PFSK-1 (cell line): ENCODE results near the gene CACNA2D4.

Experiments used
- FOXP2 ChIP-seq: optimal IDR thresholded peaks from 2 replicates; pipeline ENCODE3; 2011; ENCODE audit warnings: borderline replicate concordance, control low read depth, inconsistent platforms; ENCODE audit not compliant: insufficient read depth; ENCODE audit errors: extremely low read length, extremely low read depth
- POLR2AphosphoS5 ChIP-seq: IDR thresholded peaks from 2 replicates; pipeline ENCODE4 v1.6.1; 2012; ENCODE audit warnings: low read depth, mild to moderate bottlenecking, control low read depth, low read length, moderate library complexity
- REST ChIP-seq, 2 experiments: IDR thresholded peaks; 2 replicates each; pipeline versions ENCODE4 v1.6.1 to v1.8.0; 2011 to 2012; ENCODE audit warnings: low read depth in 2 of 2, low read length in 2 of 2, control low read depth in 1 of 2, inconsistent platforms in 1 of 2, mild to moderate bottlenecking in 1 of 2, moderate library complexity in 1 of 2; ENCODE audit not compliant: insufficient read depth in 1 of 2
- SIN3A ChIP-seq: IDR thresholded peaks from 2 replicates; pipeline ENCODE4 v1.6.1; 2012; ENCODE audit warnings: mild to moderate bottlenecking, low read length, moderate library complexity, borderline replicate concordance; ENCODE audit not compliant: insufficient read depth
- TAF1 ChIP-seq: IDR thresholded peaks from 2 replicates; pipeline ENCODE4 v1.6.1; 2012; ENCODE audit warnings: low read length, control low read depth, borderline replicate concordance; ENCODE audit not compliant: insufficient read depth

The CACNA2D4 gene

DNA sequence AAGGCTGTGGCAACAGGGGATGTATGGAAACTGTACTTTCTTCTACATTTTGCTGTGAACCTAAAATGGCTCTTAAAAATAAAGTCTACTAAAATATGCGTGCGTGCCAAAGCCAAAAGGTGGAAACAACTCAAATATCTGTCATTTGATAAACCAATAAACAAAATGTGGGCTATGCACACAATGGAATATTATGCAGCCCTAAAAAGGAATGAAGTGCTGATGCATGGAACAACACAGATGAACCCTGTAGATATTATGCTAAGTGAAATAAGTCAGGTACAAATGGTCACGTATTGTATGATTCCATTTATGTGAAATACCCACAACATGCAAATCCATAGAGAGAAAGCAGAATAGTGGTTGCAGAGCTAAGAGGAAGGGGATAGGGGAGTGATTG is 8.0 kb downstream of the CACNA2D4 start:
- TF ChIP-seq FOXP2 (no peak), TAF1 (no peak), SIN3A (no peak)

GRCh38 chr12:1908758-1909157 is 9.7 kb downstream of the CACNA2D4 start:
- no peak for TF ChIP-seq TAF1
- TF ChIP-seq REST (IDR thresholded peaks at IDR 0.05; ENCODE audit: insufficient read depth in 1 of 2, low read depth in 2 of 2, low read length in 2 of 2), result no peak
- TF ChIP-seq FOXP2, result no peak
- no peak for TF ChIP-seq POLR2AphosphoS5
- TF ChIP-seq SIN3A, result no peak

DNA sequence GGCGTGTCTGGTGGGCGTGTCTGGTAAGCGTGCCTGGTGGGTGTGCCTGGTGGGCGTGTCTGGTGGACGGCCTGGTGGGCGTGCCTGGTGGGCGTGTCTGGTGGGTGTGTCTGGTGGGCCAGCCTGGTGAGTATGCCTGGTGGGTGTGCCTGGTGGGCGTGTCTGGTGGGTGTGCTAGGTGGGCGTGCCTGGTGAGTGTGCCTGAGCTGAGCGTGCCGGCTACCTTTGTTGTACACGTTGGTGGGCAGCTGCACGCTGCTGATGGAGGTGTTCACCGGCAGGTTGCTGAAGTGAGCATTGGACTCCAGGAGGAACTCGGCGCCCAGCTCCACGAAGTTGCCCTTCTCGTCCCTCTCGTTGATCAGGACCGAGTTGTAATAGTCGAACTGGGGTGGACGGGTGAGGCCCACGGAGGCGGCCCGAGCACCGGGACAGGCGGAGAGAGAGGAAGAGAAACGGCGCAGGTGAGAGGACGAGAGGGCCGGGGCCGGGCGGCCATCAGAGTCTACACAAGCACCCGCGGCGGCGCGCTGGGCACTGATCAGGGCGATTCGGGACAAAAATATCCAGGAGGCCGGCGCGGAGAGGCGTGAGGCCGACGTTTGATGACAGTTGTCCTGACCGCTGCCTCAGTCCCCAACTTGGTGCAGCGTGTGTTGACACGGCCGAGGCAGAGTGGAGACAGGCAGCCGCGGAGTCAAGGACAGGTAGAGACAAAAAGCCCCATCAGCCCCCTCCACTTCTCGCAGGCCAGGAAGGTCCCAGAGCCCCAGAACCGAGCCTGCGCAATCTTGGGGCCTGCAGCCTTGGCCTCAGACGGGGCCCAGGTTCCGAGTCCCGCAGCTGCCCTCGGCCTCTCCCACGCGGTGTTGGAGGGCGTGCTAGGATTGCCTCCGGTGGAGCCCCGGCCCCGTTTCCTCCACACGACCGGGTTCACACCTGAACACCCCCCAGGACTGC is 10.5 kb downstream of the CACNA2D4 start:
- TF ChIP-seq REST (IDR thresholded peaks at IDR 0.05; ENCODE audit: insufficient read depth in 1 of 2, low read depth in 2 of 2, low read length in 2 of 2), result no peak
- TF ChIP-seq SIN3A, result no peak
- no peak for TF ChIP-seq TAF1
- TF ChIP-seq FOXP2, result no peak
- TF ChIP-seq POLR2AphosphoS5, result no peak

- no peak for TF ChIP-seq TAF1
- no peak for TF ChIP-seq SIN3A
- no peak for TF ChIP-seq FOXP2
- TF ChIP-seq REST (IDR thresholded peaks at IDR 0.05; ENCODE audit: insufficient read depth in 1 of 2, low read depth in 2 of 2, low read length in 2 of 2), result no peak
- no peak for TF ChIP-seq POLR2AphosphoS5
These were observed 11.9 kb downstream of the CACNA2D4 start for GRCh38 chr12:1906579-1906978.

DNA sequence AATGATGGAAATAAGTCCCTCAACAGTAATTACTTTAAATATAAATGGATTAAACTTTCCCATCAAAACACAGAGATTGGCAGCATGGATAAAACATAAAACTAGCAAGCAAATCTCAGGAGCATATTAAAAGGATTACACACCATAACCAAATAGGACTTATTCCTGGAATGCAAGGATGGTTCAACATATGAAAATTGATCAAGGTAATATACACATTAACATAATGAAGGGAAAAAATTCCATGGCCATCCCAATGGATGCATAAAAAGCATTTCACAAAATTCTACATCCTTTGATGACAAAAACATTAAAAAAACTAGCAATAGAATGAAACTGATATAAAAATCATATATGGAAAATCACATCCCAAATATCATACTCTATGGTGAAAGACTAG is 13.6 kb downstream of the CACNA2D4 start:
- TF ChIP-seq SIN3A, result no peak
- TF ChIP-seq POLR2AphosphoS5, result no peak
- no peak for TF ChIP-seq TAF1
- TF ChIP-seq REST (IDR thresholded peaks at IDR 0.05; ENCODE audit: insufficient read depth in 1 of 2, low read depth in 2 of 2, low read length in 2 of 2), result no peak
- no peak for TF ChIP-seq FOXP2
